ENCODE data around the gene FAAH.

GRCh38 chr1:46449223-46450159 is 55.4 kb downstream of the FAAH start:
- TF ChIP-seq EP300 (IDR thresholded peaks at IDR 0.05) (no peak), CTCF (IDR thresholded peaks at IDR 0.05) (no peak)
